Measurements from ENCODE around the gene PAOX. TPM values are rescaled to one million over a fixed set of nuclear protein-coding genes. Genes with fewer than 3 reads are reported as not detected.
A peak's percentile ranks its signal among the peaks of the same experiment; 100 is the strongest.

PAOX gene
- total and polyA plus RNA-seq, 3 donors from 2014 or later, result 24.8 to 91.5 (median 49.5) TPM

- 91 to 92% methylated on average over 19 of the region's 19 CpGs for WGBS, 2 donors
- Histone ChIP-seq H3K36me3 (ENCODE audit: low read depth, missing control alignments) (no peaks in the 10 kb centered on the region), H3K4me3 (no peak overlapping the region), H3K27ac (no peak overlapping the region), H3K4me1 (peaks cover 30% of the 10 kb centered on the region), H3K9me3 (no peaks in the 10 kb centered on the region), H3K27me3 (no peaks in the 10 kb centered on the region)
- intact Hi-C loops (cut with DNase I; ENCODE audit: low total_unique reads), result no loop called here
- no peak for TF ChIP-seq POLR2A (IDR thresholded peaks at IDR 0.05)
- no peak for TF ChIP-seq CTCF (IDR thresholded peaks at IDR 0.05)
- peak; percentile 12 for DNase-seq
Observed at GRCh38 chr10:133396035-133396624, 17.1 kb downstream of the PAOX start.

- TF ChIP-seq CTCF (IDR thresholded peaks at IDR 0.05) (no peak), POLR2A (IDR thresholded peaks at IDR 0.05) (no peak)
- Histone ChIP-seq H3K4me1 (peaks cover 39% of the 10 kb centered on the region), H3K36me3 (ENCODE audit: low read depth, missing control alignments) (no peaks in the 10 kb centered on the region), H3K4me3 (no peak overlapping the region), H3K27me3 (no peaks in the 10 kb centered on the region), H3K9me3 (no peaks in the 10 kb centered on the region), H3K27ac (no peak overlapping the region)
- intact Hi-C loops (cut with DNase I; ENCODE audit: low total_unique reads), result no loop called here
- no peak for DNase-seq
- 94 to 96% methylated on average over 7 of the region's 7 CpGs for WGBS, 2 donors
Observed at GRCh38 chr10:133397938-133398337, 18.9 kb downstream of the PAOX start.

- Histone ChIP-seq H3K4me1 (peaks cover 35% of the 10 kb centered on the region), H3K4me3 (no peak overlapping the region), H3K27ac (peak overlapping the region; percentile 55 to 72), H3K9me3 (no peaks in the 10 kb centered on the region), H3K36me3 (ENCODE audit: low read depth, missing control alignments) (no peaks in the 10 kb centered on the region), H3K27me3 (no peaks in the 10 kb centered on the region)
- intact Hi-C loops (cut with DNase I; ENCODE audit: low total_unique reads), result no loop called here
- WGBS, 2 donors, result 91 to 93% methylated on average over 12 to 19 of the region's 19 CpGs
- TF ChIP-seq CTCF (IDR thresholded peaks at IDR 0.05), result no peak
- TF ChIP-seq POLR2A (IDR thresholded peaks at IDR 0.05), result no peak
- DNase-seq, result no peak
Observed at GRCh38 chr10:133399123-133399601, 20.1 kb downstream of the PAOX start.

GRCh38 chr10:133400624-133401424 is 21.8 kb downstream of the PAOX start:
- TF ChIP-seq CTCF (IDR thresholded peaks at IDR 0.05) (no peak), POLR2A (IDR thresholded peaks at IDR 0.05) (no peak)
- peaks cover 22% of the 10 kb centered on the region for H3K4me1 ChIP-seq
- peak; percentile 71 for DNase-seq
- no peaks in the 10 kb centered on the region for H3K36me3 ChIP-seq (ENCODE audit: low read depth, missing control alignments)
- H3K9me3 ChIP-seq, result no peaks in the 10 kb centered on the region
- 59 to 75% methylated on average over 7 to 10 of the region's 10 CpGs for WGBS, 2 donors
- no peaks in the 10 kb centered on the region for H3K27me3 ChIP-seq
- intact Hi-C loops (cut with DNase I; ENCODE audit: low total_unique reads), result no loop called here
- no peak overlapping the region for H3K4me3 ChIP-seq
- H3K27ac ChIP-seq, result peak overlapping the region; percentile 26 to 72

All from testis (tissue), 3 donors.